HUDEP-2 (cell line): ENCODE data around the gene PDE11A.

Source experiments
- DNase-seq, 76 experiments: peaks; one replicate each; lab custom pipeline; 2025; ENCODE audit not compliant: unreplicated experiment in 76 of 76; lab: John Stamatoyannopoulos, UW

PDE11A gene

GRCh38 chr2:177708660-177709444 is 363.7 kb downstream of the PDE11A start:
- DNase-seq = no peak

GRCh38 chr2:177708106-177708505 is 364.5 kb downstream of the PDE11A start:
- no peak for DNase-seq

- DNase-seq = no peak
Observed at GRCh38 chr2:177705511-177706173, 366.9 kb downstream of the PDE11A start.

GRCh38 chr2:177703159-177703558 is 369.4 kb downstream of the PDE11A start:
- DNase-seq = no peak

GRCh38 chr2:177698281-177698680 is 374.3 kb downstream of the PDE11A start:
- DNase-seq = no peak

- DNase-seq = no peak
Observed at GRCh38 chr2:177694348-177694747, 378.2 kb downstream of the PDE11A start.

- DNase-seq = peak in 7 of 76 experiments; percentile 2 to 43 (median 27)
Observed at GRCh38 chr2:177693658-177694339, 378.8 kb downstream of the PDE11A start.

GRCh38 chr2:177692783-177693269 is 379.8 kb downstream of the PDE11A start:
- DNase-seq = no peak

- no peak for DNase-seq
Observed at GRCh38 chr2:177692042-177692782, 380.4 kb downstream of the PDE11A start.

- no peak for DNase-seq
Observed at GRCh38 chr2:177691177-177691576, 381.4 kb downstream of the PDE11A start.

GRCh38 chr2:177689623-177690022 is 383.0 kb downstream of the PDE11A start:
- DNase-seq = peak in 5 of 76 experiments; percentile 1 to 18 (median 8)

GRCh38 chr2:177688844-177689243 is 383.7 kb downstream of the PDE11A start:
- DNase-seq = no peak

GRCh38 chr2:177683661-177684069 is 388.9 kb downstream of the PDE11A start:
- no peak for DNase-seq

- no peak for DNase-seq
Observed at GRCh38 chr2:177682836-177683660, 389.5 kb downstream of the PDE11A start.

- DNase-seq = no peak
Observed at GRCh38 chr2:177682006-177682405, 390.6 kb downstream of the PDE11A start.

GRCh38 chr2:177680866-177681712 is 391.5 kb downstream of the PDE11A start:
- no peak for DNase-seq

- DNase-seq = peak in 33 of 76 experiments; percentile 1 to 60 (median 22)
Observed at GRCh38 chr2:177679611-177680605, 392.7 kb downstream of the PDE11A start.

- no peak for DNase-seq
Observed at GRCh38 chr2:177678939-177679338, 393.6 kb downstream of the PDE11A start.
